ENCODE results near the gene TTC34.

DNA sequence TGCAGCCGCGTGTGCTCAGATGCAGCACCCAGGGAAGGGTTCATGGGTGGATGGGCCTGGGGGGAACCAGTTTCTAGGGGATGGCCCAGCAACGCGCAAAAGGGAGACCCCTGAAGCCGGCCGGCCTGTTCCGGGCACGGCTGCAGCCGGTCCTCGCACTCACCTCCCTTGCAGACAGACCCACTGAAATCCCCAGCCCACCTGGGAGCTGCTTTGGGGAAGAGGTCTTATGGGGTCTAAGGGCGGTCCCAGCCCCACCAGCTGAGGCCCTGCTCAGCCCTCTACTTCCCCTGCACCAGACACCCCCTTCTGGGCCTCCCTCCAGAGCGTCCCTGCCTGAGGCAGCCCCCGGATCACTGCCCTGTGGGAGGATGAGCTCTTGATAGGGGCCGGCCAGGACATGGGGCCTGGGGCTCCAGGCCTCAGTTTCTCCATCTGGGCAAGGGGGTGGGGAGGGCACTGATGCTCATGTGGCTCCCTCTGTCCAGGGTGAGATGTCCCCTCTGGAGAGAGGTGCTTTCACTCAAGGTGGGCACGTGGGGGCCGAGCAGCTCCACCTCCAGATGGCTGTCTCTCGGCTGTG lies 20.0 kb upstream of the TTC34 start:
- TF ChIP-seq, protein P1, sequence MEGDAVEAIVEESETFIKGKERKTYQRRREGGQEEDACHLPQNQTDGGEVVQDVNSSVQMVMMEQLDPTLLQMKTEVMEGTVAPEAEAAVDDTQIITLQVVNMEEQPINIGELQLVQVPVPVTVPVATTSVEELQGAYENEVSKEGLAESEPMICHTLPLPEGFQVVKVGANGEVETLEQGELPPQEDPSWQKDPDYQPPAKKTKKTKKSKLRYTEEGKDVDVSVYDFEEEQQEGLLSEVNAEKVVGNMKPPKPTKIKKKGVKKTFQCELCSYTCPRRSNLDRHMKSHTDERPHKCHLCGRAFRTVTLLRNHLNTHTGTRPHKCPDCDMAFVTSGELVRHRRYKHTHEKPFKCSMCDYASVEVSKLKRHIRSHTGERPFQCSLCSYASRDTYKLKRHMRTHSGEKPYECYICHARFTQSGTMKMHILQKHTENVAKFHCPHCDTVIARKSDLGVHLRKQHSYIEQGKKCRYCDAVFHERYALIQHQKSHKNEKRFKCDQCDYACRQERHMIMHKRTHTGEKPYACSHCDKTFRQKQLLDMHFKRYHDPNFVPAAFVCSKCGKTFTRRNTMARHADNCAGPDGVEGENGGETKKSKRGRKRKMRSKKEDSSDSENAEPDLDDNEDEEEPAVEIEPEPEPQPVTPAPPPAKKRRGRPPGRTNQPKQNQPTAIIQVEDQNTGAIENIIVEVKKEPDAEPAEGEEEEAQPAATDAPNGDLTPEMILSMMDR (IDR thresholded peaks at IDR 0.05) = 0 out of 2 replicates have a peak, but pooled peaks have one; percentile 8
- TF ChIP-seq, protein P2, sequence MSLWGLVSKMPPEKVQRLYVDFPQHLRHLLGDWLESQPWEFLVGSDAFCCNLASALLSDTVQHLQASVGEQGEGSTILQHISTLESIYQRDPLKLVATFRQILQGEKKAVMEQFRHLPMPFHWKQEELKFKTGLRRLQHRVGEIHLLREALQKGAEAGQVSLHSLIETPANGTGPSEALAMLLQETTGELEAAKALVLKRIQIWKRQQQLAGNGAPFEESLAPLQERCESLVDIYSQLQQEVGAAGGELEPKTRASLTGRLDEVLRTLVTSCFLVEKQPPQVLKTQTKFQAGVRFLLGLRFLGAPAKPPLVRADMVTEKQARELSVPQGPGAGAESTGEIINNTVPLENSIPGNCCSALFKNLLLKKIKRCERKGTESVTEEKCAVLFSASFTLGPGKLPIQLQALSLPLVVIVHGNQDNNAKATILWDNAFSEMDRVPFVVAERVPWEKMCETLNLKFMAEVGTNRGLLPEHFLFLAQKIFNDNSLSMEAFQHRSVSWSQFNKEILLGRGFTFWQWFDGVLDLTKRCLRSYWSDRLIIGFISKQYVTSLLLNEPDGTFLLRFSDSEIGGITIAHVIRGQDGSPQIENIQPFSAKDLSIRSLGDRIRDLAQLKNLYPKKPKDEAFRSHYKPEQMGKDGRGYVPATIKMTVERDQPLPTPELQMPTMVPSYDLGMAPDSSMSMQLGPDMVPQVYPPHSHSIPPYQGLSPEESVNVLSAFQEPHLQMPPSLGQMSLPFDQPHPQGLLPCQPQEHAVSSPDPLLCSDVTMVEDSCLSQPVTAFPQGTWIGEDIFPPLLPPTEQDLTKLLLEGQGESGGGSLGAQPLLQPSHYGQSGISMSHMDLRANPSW (CRISPR knock-in tag; conservative IDR thresholded peaks at IDR 0.05; ENCODE audit: low read depth) = no peak
- TF ChIP-seq PRRX2 (CRISPR knock-in tag; IDR thresholded peaks at IDR 0.05) (no peak), ZNF423 (CRISPR knock-in tag; IDR thresholded peaks at IDR 0.05) (no peak), GTF2I (CRISPR knock-in tag; conservative IDR thresholded peaks at IDR 0.05) (no peak), IRF1 (CRISPR knock-in tag; IDR thresholded peaks at IDR 0.05) (no peak)
- TF ChIP-seq, protein P3, sequence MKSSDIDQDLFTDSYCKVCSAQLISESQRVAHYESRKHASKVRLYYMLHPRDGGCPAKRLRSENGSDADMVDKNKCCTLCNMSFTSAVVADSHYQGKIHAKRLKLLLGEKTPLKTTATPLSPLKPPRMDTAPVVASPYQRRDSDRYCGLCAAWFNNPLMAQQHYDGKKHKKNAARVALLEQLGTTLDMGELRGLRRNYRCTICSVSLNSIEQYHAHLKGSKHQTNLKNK (CRISPR knock-in tag; IDR thresholded peaks at IDR 0.05) = no peak
